GM23248 (cell line): ENCODE results near the gene AURKA. TPM values are rescaled to one million over a fixed set of nuclear protein-coding genes. Genes with fewer than 3 reads are reported as not detected.

Experiments used
- DNase-seq: peaks from one replicate; pipeline ENCODE4 v3.0.0-alpha.2; 2015
- H2AFZ ChIP-seq: fragments of 200-600 bp; sonication (generic); 2 replicates; pipeline ENCODE4 v1.6.1; 2016; ENCODE audit warnings: antibody characterized with exemption
- H3F3A ChIP-seq: fragments of 200-600 bp; sonication (generic); 2 replicates; pipeline ENCODE4 v1.6.1; 2016; ENCODE audit warnings: mild to moderate bottlenecking, antibody characterized with exemption, mixed run types; ENCODE audit not compliant: insufficient read depth
- H3K27ac ChIP-seq: fragments of 200-600 bp; sonication (generic); 2 replicates; pipeline ENCODE4 v1.5.1; 2016; ENCODE audit warnings: mild to moderate bottlenecking
- H3K27me3 ChIP-seq: fragments of 200-600 bp; sonication (generic); replicated peaks from 2 replicates; pipeline ENCODE4 v1.6.1; 2016; ENCODE audit warnings: mild to moderate bottlenecking; ENCODE audit not compliant: insufficient read depth
- H3K36me3 ChIP-seq: fragments of 200-600 bp; sonication (generic); 2 replicates; pipeline ENCODE4 v1.6.1; 2016; ENCODE audit warnings: low read depth, mild to moderate bottlenecking
- H3K4me1 ChIP-seq: fragments of 200-600 bp; sonication (generic); 2 replicates; pipeline ENCODE4 v1.6.1; 2016; ENCODE audit warnings: mild to moderate bottlenecking; ENCODE audit not compliant: insufficient read depth
- H3K4me2 ChIP-seq: fragments of 200-600 bp; sonication (generic); one replicate; pipeline ENCODE4 v1.6.1; 2016; ENCODE audit warnings: mild to moderate bottlenecking; ENCODE audit not compliant: unreplicated experiment
- H3K4me3 ChIP-seq: fragments of 200-600 bp; sonication (generic); 2 replicates; pipeline ENCODE4 v1.5.1; 2016; ENCODE audit warnings: mild to moderate bottlenecking
- H3K79me2 ChIP-seq: fragments of 200-600 bp; sonication (generic); 2 replicates; pipeline ENCODE4 v1.6.1; 2016; ENCODE audit warnings: mild to moderate bottlenecking; ENCODE audit not compliant: insufficient read depth
- H3K9ac ChIP-seq: fragments of 200-600 bp; sonication (generic); 2 replicates; pipeline ENCODE4 v1.6.1; 2016; ENCODE audit warnings: mild to moderate bottlenecking
- H3K9me2 ChIP-seq: fragments of 200-600 bp; sonication (generic); 2 replicates; pipeline ENCODE4 v1.6.1; 2016; ENCODE audit warnings: mixed run types, mild to moderate bottlenecking, moderate library complexity; ENCODE audit not compliant: insufficient read depth
- H3K9me3 ChIP-seq: fragments of 200-600 bp; sonication (generic); one replicate; pipeline ENCODE4 v1.6.1; 2017; ENCODE audit warnings: low read depth
- H4K20me1 ChIP-seq: fragments of 200-600 bp; sonication (generic); 2 replicates; pipeline ENCODE4 v1.6.0; 2016; ENCODE audit not compliant: insufficient read depth
- EZH2 ChIP-seq: fragments of 200-600 bp; sonication (generic); IDR thresholded peaks from 2 replicates; pipeline ENCODE4 v1.6.1; 2018; ENCODE audit warnings: antibody characterized with exemption, mild to moderate bottlenecking; ENCODE audit not compliant: insufficient read depth, poor library complexity, severe bottlenecking
- EZH2phosphoT487 ChIP-seq: fragments of 200-600 bp; sonication (generic); IDR thresholded peaks from 2 replicates; pipeline ENCODE4 v1.6.1; 2018; ENCODE audit warnings: antibody characterized with exemption, moderate library complexity, mild to moderate bottlenecking, low read depth; ENCODE audit not compliant: insufficient read depth
- WGBS, 2 experiments: methylation state at CpG; one replicate each; pipeline ENCODE4 v1.1.6; 2015 to 2017; ENCODE audit warnings: low lambda C conversion rate in 2 of 2, low coverage in 1 of 2; ENCODE audit errors: missing lambda C conversion rate in 2 of 2; 5-methylcytosine and 5-hydroxymethylcytosine counted together
- in situ Hi-C: fragments of 300-500 bp; cut with MboI; formaldehyde crosslinking; loops from 2 replicates; pipeline ENCODE4 v1.15.0; 2020
- polyA plus RNA-seq: library from polyadenylated mRNA; unstranded; fragments of >200 nt; fragmentation: Nextera tagmentation; extraction: Ambion mirVana; gene quantifications from 2 replicates; pipeline ENCODE4 v1.2.1, GENCODE V29; 2016
- total RNA-seq: library from RNA; depleted of rRNA; stranded (reverse); fragments of >200 nt; shearing (Covaris generic); gene quantifications from 2 replicates; pipeline ENCODE4 v1.2.3, GENCODE V29; 2014

The AURKA gene
- total and polyA plus RNA-seq, 2 experiments from 2014 or later: 70.8 to 88.5 TPM

GRCh38 chr20:56428410-56428809 lies 36.4 kb upstream of the AURKA start:
- DNase-seq: no peak
- no peaks in the 10 kb centered on the region for H3K36me3 ChIP-seq
- peak overlapping the region; percentile 60; the same call in 1 of the 2 replicates for H3K9ac ChIP-seq
- H3K27me3 ChIP-seq: no peaks in the 10 kb centered on the region
- no peaks in the 10 kb centered on the region for H4K20me1 ChIP-seq
- H3K4me1 ChIP-seq: peaks cover 57% of the 10 kb centered on the region
- peak overlapping the region; percentile 5 for H3K4me2 ChIP-seq
- no peak overlapping the region for H3K4me3 ChIP-seq
- H3K79me2 ChIP-seq: peaks cover 63% of the 10 kb centered on the region
- TF ChIP-seq EZH2: no peak
- no peak for TF ChIP-seq EZH2phosphoT487
- H3F3A ChIP-seq: peaks cover 65% of the 10 kb centered on the region
- H2AFZ ChIP-seq: no peak overlapping the region
- in situ Hi-C loops: no loop called here
- WGBS, 2 experiments: 72 to 83% methylated on average over 5 of the region's 5 CpGs
- no peaks in the 10 kb centered on the region for H3K9me3 ChIP-seq
- H3K9me2 ChIP-seq: no peaks in the 10 kb centered on the region
- peak overlapping the region; percentile 87 for H3K27ac ChIP-seq

- in situ Hi-C loops: no loop called here
- H3K9me3 ChIP-seq: no peaks in the 10 kb centered on the region
Observed at GRCh38 chr20:56427797-56428196, 35.8 kb upstream of the AURKA start.

GRCh38 chr20:56426926-56427325 lies 34.9 kb upstream of the AURKA start:
- peaks cover 64% of the 10 kb centered on the region for H3K4me1 ChIP-seq
- no peaks in the 10 kb centered on the region for H3K36me3 ChIP-seq
- H3K9ac ChIP-seq: no peak overlapping the region
- in situ Hi-C loops: no loop called here
- no peak for DNase-seq
- H2AFZ ChIP-seq: no peak overlapping the region
- H3K4me2 ChIP-seq: no peak overlapping the region
- TF ChIP-seq EZH2: no peak
- no peak for TF ChIP-seq EZH2phosphoT487
- H4K20me1 ChIP-seq: no peaks in the 10 kb centered on the region
- H3K79me2 ChIP-seq: peaks cover 61% of the 10 kb centered on the region
- H3K9me3 ChIP-seq: no peaks in the 10 kb centered on the region
- H3K27me3 ChIP-seq: no peaks in the 10 kb centered on the region
- no peaks in the 10 kb centered on the region for H3K9me2 ChIP-seq
- H3F3A ChIP-seq: peaks cover 64% of the 10 kb centered on the region
- no peak overlapping the region for H3K4me3 ChIP-seq
- peak overlapping the region; percentile 87; the same call in 1 of the 2 replicates for H3K27ac ChIP-seq

More at GRCh38 chr20:56427797-56428196, 35.8 kb upstream of the AURKA start:
- H3K4me1 ChIP-seq: peaks cover 57% of the 10 kb centered on the region
- no peak for DNase-seq
- no peaks in the 10 kb centered on the region for H3K27me3 ChIP-seq
- H4K20me1 ChIP-seq: no peaks in the 10 kb centered on the region
- H3K4me3 ChIP-seq: no peak overlapping the region
- no peak overlapping the region for H2AFZ ChIP-seq
- H3K9me2 ChIP-seq: no peaks in the 10 kb centered on the region
- peaks cover 63% of the 10 kb centered on the region for H3K79me2 ChIP-seq
- TF ChIP-seq EZH2 (no peak), EZH2phosphoT487 (no peak)
- peak overlapping the region; percentile 87; the same call in 1 of the 2 replicates for H3K27ac ChIP-seq
- H3K36me3 ChIP-seq: no peaks in the 10 kb centered on the region
- H3F3A ChIP-seq: peaks cover 64% of the 10 kb centered on the region
- no peak overlapping the region for H3K9ac ChIP-seq
- 86 to 93% methylated on average over 4 of the region's 4 CpGs for WGBS, 2 experiments
- H3K4me2 ChIP-seq: no peak overlapping the region

- no peak for DNase-seq
- H2AFZ ChIP-seq: no peak overlapping the region
- H3K79me2 ChIP-seq: peaks cover 52% of the 10 kb centered on the region
- in situ Hi-C loops: no loop called here
- H3K4me1 ChIP-seq: peaks cover 70% of the 10 kb centered on the region
- WGBS, 2 experiments: 92 to 94% methylated on average over 9 of the region's 9 CpGs
- H3K36me3 ChIP-seq: no peaks in the 10 kb centered on the region
- peaks cover 66% of the 10 kb centered on the region for H3F3A ChIP-seq
- H3K9me2 ChIP-seq: no peaks in the 10 kb centered on the region
- no peaks in the 10 kb centered on the region for H3K9me3 ChIP-seq
- no peak for TF ChIP-seq EZH2
- TF ChIP-seq EZH2phosphoT487: no peak
- no peak overlapping the region for H3K4me3 ChIP-seq
- H4K20me1 ChIP-seq: no peaks in the 10 kb centered on the region
- H3K4me2 ChIP-seq: no peak overlapping the region
- no peak overlapping the region for H3K27ac ChIP-seq
- H3K27me3 ChIP-seq: no peaks in the 10 kb centered on the region
- no peak overlapping the region for H3K9ac ChIP-seq
Observed at GRCh38 chr20:56426026-56426425, 34.0 kb upstream of the AURKA start.

GRCh38 chr20:56424931-56425330 lies 32.9 kb upstream of the AURKA start:
- no peak for DNase-seq
- Histone ChIP-seq H2AFZ (no peak overlapping the region), H3K9me3 (no peaks in the 10 kb centered on the region), H3K9me2 (no peaks in the 10 kb centered on the region), H3K27me3 (no peaks in the 10 kb centered on the region), H3F3A (peaks cover 61% of the 10 kb centered on the region), H3K4me3 (no peak overlapping the region), H3K36me3 (no peaks in the 10 kb centered on the region), H3K27ac (no peak overlapping the region), H3K4me2 (no peak overlapping the region), H3K4me1 (peaks cover 63% of the 10 kb centered on the region), H3K79me2 (peaks cover 56% of the 10 kb centered on the region), H3K9ac (no peak overlapping the region), H4K20me1 (no peaks in the 10 kb centered on the region)
- in situ Hi-C loops: no loop called here
- no peak for TF ChIP-seq EZH2phosphoT487
- TF ChIP-seq EZH2: no peak
- 75 to 93% methylated on average over 1 of the region's 1 CpG for WGBS, 2 experiments
